Fibroblast of lung (primary cell): ENCODE results near the gene PCSK2.

Source experiments
- EZH2 ChIP-seq: IDR thresholded peaks from 2 replicates; pipeline ENCODE4 v1.5.1; 2012; ENCODE audit warnings: low read length, control low read depth, mild to moderate bottlenecking; ENCODE audit errors: missing control alignments
- TF ChIP-seq, protein P1 (sequence below), 2 donors: IDR thresholded peaks in 1 of 2; conservative IDR thresholded peaks in 1 of 2; 1 replicate in 1 of 2; 2 replicates in 1 of 2; pipeline ENCODE4 v1.5.1; 2011 to 2012; ENCODE audit warnings: low read length in 2 of 2, control low read depth in 1 of 2, inconsistent platforms in 1 of 2, low read depth in 1 of 2, mild to moderate bottlenecking in 1 of 2

DNA sequence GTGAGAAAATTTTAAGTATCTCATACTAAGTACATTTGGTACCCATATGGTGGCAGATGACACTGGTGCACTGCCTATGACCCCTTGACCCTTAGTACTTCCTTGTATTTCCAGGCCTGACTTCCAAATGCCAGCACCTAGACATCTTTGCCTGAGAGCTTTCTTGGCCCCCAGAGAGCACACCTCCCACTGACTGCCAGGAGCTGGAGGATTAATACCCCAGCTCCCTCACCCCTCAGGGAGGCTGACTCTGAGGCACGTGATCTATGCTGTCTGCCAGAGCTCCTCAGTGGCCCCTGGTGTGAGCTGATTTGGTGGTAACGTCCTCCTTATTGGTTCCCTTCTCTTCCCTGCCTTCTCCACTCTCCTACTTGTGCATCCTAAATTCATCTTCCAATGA, 266.3 kb downstream of the PCSK2 start:
- no peak for TF ChIP-seq EZH2
- TF ChIP-seq, protein P1, sequence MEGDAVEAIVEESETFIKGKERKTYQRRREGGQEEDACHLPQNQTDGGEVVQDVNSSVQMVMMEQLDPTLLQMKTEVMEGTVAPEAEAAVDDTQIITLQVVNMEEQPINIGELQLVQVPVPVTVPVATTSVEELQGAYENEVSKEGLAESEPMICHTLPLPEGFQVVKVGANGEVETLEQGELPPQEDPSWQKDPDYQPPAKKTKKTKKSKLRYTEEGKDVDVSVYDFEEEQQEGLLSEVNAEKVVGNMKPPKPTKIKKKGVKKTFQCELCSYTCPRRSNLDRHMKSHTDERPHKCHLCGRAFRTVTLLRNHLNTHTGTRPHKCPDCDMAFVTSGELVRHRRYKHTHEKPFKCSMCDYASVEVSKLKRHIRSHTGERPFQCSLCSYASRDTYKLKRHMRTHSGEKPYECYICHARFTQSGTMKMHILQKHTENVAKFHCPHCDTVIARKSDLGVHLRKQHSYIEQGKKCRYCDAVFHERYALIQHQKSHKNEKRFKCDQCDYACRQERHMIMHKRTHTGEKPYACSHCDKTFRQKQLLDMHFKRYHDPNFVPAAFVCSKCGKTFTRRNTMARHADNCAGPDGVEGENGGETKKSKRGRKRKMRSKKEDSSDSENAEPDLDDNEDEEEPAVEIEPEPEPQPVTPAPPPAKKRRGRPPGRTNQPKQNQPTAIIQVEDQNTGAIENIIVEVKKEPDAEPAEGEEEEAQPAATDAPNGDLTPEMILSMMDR (conservative IDR thresholded peaks at IDR 0.05 in 1 of 2, IDR thresholded peaks at IDR 0.05 in 1 of 2; ENCODE audit: low read depth in 1 of 2, low read length in 2 of 2), result no peak
